K562 (cell line): ENCODE data around the gene DYNLL1. TPM values are rescaled to one million over a fixed set of nuclear protein-coding genes. Genes with fewer than 3 reads are reported as not detected.

Experiments used
- CTBP1 ChIP-seq: fragments of 450-650 bp; IDR thresholded peaks from 2 replicates; pipeline ENCODE4 v1.6.1; 2016; ENCODE audit warnings: borderline replicate concordance
- DNMT1 ChIP-seq: fragments of 450-650 bp; IDR thresholded peaks from 2 replicates; pipeline ENCODE4 v1.6.1; 2016; ENCODE audit warnings: antibody characterized with exemption, mild to moderate bottlenecking
- E2F8 ChIP-seq: fragments of 450-650 bp; IDR thresholded peaks from 2 replicates; pipeline ENCODE4 v1.7.1; 2018; ENCODE audit warnings: mild to moderate bottlenecking, low read depth; ENCODE audit not compliant: partially characterized antibody
- POLR2H ChIP-seq: IDR thresholded peaks from 2 replicates; pipeline ENCODE4 v1.6.1; 2016; ENCODE audit warnings: missing genetic modification characterization, low read depth, mild to moderate bottlenecking, control low read depth, missing compliant biosample characterization, moderate library complexity
- RB1 ChIP-seq: fragments of 450-650 bp; IDR thresholded peaks from 2 replicates; pipeline ENCODE4 v1.6.1; 2017; ENCODE audit warnings: low read depth, mild to moderate bottlenecking
- RNF2 ChIP-seq: sonication (generic); IDR thresholded peaks from 2 replicates; pipeline ENCODE4 v1.6.1; 2016
- SMAD2 ChIP-seq: fragments of 150-350 bp; IDR thresholded peaks from 2 replicates; pipeline ENCODE4 v1.6.1; 2014; ENCODE audit warnings: low read depth, mild to moderate bottlenecking, low read length
- SOX6 ChIP-seq: fragments of 450-650 bp; IDR thresholded peaks from 2 replicates; pipeline ENCODE4 v1.6.1; 2014; ENCODE audit warnings: mild to moderate bottlenecking
- TARDBP ChIP-seq: fragments of 450-650 bp; IDR thresholded peaks from 2 replicates; pipeline ENCODE4 v1.6.1; 2016
- TEAD1 ChIP-seq, 2 experiments: fragments of 450-650 bp in 1 of 2; sonication (generic) in 1 of 2; formaldehyde crosslinking; IDR thresholded peaks; 2 replicates each; pipeline versions ENCODE4 v1.4.0 to v1.8.0; 2020 to 2022; ENCODE audit warnings: mild to moderate bottlenecking in 2 of 2, missing genetic modification reagents in 1 of 2
- TRIM28 ChIP-seq: fragments of 450-650 bp; IDR thresholded peaks from 2 replicates; pipeline ENCODE4 v1.6.1; 2017
- ZNF583 ChIP-seq: fragments of 250-450 bp; sonication (Bioruptor Pico); IDR thresholded peaks from 2 replicates; pipeline ENCODE4 v1.4.0; 2020
- polyA plus RNA-seq, 8 experiments: library from polyadenylated mRNA; depleted of rRNA in 4 of 8; stranded (reverse) in 5 of 8; unstranded in 3 of 8; fragments of >200 nt; fragmentation: Nextera tagmentation in 2 of 8; fragmentation: Illumina TruSeq in 1 of 8; extraction: Ambion mirVana in 2 of 8; extraction: Trizol in 1 of 8; gene quantifications; 2 replicates each; pipeline versions ENCODE4 v1.2.1 to v1.2.3, GENCODE V29; 2011 to 2014; ENCODE audit warnings: inconsistent platforms in 1 of 8, missing spikeins in 1 of 8
- total RNA-seq, 7 experiments: library from RNA; depleted of rRNA in 6 of 7; stranded (reverse); fragments of >200 nt in 6 of 7; fragmentation: Illumina TruSeq in 2 of 7; extraction: Trizol in 2 of 7; gene quantifications; 2 replicates each; pipeline versions ENCODE4 v1.2.1 to v1.2.3, GENCODE V29; 2011 to 2021; ENCODE audit warnings: low replicate concordance in 1 of 7
- TF ChIP-seq, protein P1 (sequence below), 2 experiments: fragments of 450-650 bp; IDR thresholded peaks; 2 replicates each; pipeline ENCODE4 v1.6.1; 2016; ENCODE audit warnings: mild to moderate bottlenecking in 2 of 2, borderline replicate concordance in 1 of 2, low read depth in 1 of 2, moderate library complexity in 1 of 2
- TF ChIP-seq, protein P2 (sequence below): fragments of 250-450 bp; sonication (Bioruptor Pico); IDR thresholded peaks from 2 replicates; pipeline ENCODE4 v1.8.0; 2021; ENCODE audit warnings: borderline replicate concordance, mild to moderate bottlenecking, moderate library complexity; ENCODE audit not compliant: poor library complexity, severe bottlenecking

The DYNLL1 gene
- total and polyA plus RNA-seq, 9 of the 15 experiments (the other 6 are each of a cell fraction or from before 2014, with no cell fraction given) = 303 to 1,112 (median 468) TPM

DNA sequence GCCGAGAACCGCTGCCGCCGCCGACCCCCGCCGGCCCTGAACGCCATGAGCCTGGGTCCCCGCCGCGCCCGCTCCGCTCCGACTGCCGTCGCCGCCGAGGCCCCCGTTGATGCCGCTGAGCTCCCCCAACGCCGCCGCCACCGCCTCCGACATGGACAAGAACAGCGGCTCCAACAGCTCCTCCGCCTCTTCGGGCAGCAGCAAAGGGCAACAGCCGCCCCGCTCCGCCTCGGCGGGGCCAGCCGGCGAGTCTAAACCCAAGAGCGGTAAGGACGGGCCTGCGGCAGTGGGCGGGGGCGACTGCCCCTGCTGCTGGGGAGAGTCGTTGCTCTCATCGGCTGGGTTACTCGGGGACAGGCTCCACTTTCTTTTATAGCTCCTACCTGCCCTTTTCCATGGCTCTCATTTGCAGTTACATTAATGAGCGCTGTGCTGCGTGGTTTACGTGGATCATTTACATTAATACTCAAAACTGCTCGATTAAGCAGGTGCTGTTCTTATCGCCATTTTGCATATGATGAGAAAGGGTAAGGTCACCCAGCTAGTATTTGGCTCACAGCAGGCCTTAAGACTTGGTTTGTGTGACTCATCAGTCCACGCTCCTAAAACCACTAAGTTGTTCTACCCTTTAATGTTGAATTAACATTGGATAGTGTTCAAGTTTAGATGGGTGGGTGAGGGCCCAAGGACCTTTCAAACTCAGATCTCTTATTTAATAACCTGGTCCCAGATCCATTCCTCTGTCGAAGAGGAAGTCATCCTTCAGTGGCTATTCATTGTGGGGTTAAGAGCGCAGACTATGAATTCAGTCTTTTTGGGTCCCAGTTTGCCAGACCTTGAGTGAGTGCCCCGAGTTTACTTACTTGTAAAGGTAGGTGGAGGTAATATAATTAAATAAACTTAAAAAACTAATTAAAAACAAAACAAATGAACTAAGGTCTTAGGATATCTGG, 39.1 kb downstream of the DYNLL1 start (continued):
- TF ChIP-seq TEAD1 (CRISPR knock-in tag; IDR thresholded peaks at IDR 0.05) (no peak; a peak in 1 of 4 replicates), E2F8 (no peak), POLR2H (tag) (no peak), SMAD2 (no peak), TARDBP (no peak), DNMT1 (no peak), ZNF583 (no peak), RNF2 (peak; percentile 42; the same call in 1 of the 2 replicates), CTBP1 (0 out of 2 replicates have a peak, but pooled peaks have one; percentile 9), TRIM28 (no peak), SOX6 (no peak), RB1 (no peak)
- TF ChIP-seq, protein P1, sequence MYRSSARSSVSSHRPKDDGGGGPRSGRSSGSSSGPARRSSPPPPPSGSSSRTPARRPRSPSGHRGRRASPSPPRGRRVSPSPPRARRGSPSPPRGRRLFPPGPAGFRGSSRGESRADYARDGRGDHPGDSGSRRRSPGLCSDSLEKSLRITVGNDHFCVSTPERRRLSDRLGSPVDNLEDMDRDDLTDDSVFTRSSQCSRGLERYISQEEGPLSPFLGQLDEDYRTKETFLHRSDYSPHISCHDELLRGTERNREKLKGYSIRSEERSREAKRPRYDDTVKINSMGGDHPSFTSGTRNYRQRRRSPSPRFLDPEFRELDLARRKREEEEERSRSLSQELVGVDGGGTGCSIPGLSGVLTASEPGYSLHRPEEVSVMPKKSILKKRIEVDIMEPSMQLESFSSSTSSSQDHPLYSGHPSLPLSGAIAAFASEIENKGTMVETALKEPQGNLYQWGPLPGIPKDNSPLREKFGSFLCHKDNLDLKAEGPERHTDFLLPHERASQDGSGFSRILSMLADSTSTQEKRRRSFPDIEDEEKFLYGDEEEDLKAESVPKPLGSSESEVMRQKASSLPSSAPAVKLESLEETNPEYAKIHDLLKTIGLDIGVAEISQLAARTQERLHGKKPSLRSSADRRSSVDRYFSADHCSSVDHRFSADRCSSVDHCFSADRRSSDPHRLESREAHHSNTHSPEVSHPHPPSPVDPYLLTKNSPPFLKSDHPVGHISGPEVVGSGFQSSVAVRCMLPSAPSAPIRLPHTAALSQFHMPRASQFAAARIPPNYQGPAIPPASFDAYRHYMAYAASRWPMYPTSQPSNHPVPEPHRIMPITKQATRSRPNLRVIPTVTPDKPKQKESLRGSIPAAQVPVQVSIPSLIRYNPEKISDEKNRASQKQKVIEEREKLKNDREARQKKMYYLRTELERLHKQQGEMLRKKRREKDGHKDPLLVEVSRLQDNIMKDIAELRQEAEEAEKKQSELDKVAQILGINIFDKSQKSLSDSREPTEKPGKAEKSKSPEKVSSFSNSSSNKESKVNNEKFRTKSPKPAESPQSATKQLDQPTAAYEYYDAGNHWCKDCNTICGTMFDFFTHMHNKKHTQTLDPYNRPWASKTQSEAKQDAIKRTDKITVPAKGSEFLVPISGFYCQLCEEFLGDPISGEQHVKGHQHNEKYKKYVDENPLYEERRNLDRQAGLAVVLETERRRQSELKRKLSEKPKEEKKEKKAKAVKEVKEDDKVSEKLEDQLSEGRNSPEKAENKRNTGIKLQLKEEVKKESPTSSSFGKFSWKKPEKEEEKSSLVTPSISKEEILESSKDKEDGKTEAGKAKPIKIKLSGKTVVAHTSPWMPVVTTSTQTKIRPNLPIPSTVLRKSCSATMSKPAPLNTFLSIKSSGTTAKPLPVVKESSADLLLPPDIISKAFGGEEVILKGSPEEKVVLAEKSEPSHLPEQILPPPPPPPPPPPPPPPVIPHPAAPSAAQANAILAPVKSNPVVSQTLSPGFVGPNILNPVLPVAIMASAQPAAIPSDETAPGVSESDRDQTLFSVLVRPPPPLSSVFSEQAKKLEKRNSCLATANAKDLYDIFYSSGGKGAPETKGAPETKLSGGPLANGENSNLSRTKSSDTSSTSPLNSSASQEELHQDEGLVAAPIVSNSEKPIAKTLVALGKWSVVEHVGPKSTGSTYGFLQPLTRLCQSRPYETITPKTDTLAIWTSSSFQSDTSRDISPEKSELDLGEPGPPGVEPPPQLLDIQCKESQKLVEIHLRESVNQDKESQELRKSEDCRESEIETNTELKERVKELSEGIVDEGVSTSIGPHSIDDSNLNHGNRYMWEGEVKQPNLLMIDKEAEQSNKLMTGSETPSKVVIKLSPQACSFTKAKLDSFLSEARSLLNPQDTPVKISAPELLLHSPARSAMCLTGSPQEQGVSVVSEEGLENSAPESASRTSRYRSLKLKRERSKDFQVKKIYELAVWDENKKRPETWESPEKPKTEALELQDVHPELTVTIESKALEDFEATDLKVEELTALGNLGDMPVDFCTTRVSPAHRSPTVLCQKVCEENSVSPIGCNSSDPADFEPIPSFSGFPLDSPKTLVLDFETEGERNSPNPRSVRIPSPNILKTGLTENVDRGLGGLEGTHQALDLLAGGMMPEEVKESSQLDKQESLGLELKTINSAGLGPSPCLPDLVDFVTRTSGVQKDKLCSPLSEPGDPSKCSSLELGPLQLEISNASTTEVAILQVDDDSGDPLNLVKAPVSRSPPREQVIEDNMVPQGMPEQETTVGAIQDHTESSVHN (IDR thresholded peaks at IDR 0.05; ENCODE audit: borderline replicate concordance in 1 of 2, low read depth in 1 of 2) = no peak
- TF ChIP-seq, protein P2, sequence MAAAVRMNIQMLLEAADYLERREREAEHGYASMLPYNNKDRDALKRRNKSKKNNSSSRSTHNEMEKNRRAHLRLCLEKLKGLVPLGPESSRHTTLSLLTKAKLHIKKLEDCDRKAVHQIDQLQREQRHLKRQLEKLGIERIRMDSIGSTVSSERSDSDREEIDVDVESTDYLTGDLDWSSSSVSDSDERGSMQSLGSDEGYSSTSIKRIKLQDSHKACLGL (CRISPR knock-in tag) = no peak
